Peyer's patch (tissue), 4 donors: ENCODE measurements around the gene SAYSD1. TPM values are rescaled to one million over a fixed set of nuclear protein-coding genes. Genes with fewer than 3 reads are reported as not detected.

Experiments used
- DNase-seq, 3 donors: peaks; one replicate each; pipeline ENCODE4 v3.0.0-alpha.2; 2017 to 2019
- H3K27ac ChIP-seq, 4 donors: fragments of 200-600 bp; sonication (generic); one replicate each; pipeline ENCODE4 v1.5.1; 2016 to 2019
- H3K27me3 ChIP-seq, 2 donors: fragments of 200-600 bp; sonication (generic); one replicate each; pipeline ENCODE4 v1.5.1; 2019
- H3K36me3 ChIP-seq, 3 donors: fragments of 200-600 bp; sonication (generic); one replicate each; pipeline ENCODE4 v1.5.1; 2016 to 2019
- H3K4me1 ChIP-seq, 4 donors: fragments of 200-600 bp; sonication (generic); one replicate each; pipeline ENCODE4 v1.5.1; 2016 to 2019
- H3K4me3 ChIP-seq, 4 donors: fragments of 200-600 bp; sonication (generic); 1 replicate in 3 of 4; 2 replicates in 1 of 4; pipeline ENCODE4 v1.5.1; 2016 to 2019; ENCODE audit warnings: mild to moderate bottlenecking in 1 of 4
- H3K9me3 ChIP-seq, 4 donors: fragments of 200-600 bp; sonication (generic); one replicate each; pipeline ENCODE4 v1.5.1; 2016 to 2019; ENCODE audit warnings: mild to moderate bottlenecking in 1 of 4
- CTCF ChIP-seq, 6 experiments: fragments of 450-650 bp in 4 of 6; fragments of 200-600 bp in 2 of 6; sonication (generic) in 1 of 6; IDR thresholded peaks; one replicate each; pipeline ENCODE4 v1.5.1; 2017 to 2019; ENCODE audit warnings: antibody characterized with exemption in 6 of 6, mild to moderate bottlenecking in 3 of 6, moderate library complexity in 1 of 6
- POLR2A ChIP-seq, 2 donors: fragments of 450-650 bp; IDR thresholded peaks; one replicate each; pipeline ENCODE4 v1.5.1; 2017; ENCODE audit warnings: antibody characterized with exemption in 2 of 2, mild to moderate bottlenecking in 2 of 2, moderate library complexity in 2 of 2
- total RNA-seq, 4 donors: library from RNA; depleted of rRNA; stranded (reverse); fragments of >200 nt; gene quantifications; one replicate each; pipeline ENCODE4 v1.1.0, GENCODE V29; 2016

Gene SAYSD1
- total RNA-seq, 4 donors from 2014 or later = 12.4 to 24.7 (median 19.1) TPM

GRCh38 chr6:39058471-39059147 lies 56.4 kb downstream of the SAYSD1 start:
- TF ChIP-seq POLR2A (IDR thresholded peaks at IDR 0.05) (no peak), CTCF (IDR thresholded peaks at IDR 0.05) (no peak)
- H3K9me3 ChIP-seq = no peaks in the 10 kb centered on the region
- no peaks in the 10 kb centered on the region for H3K27me3 ChIP-seq
- peaks cover 0 to 5% (median 0%) of the 10 kb centered on the region in 4 donors for H3K4me1 ChIP-seq
- H3K36me3 ChIP-seq = no peaks in the 10 kb centered on the region
- no peak overlapping the region for H3K27ac ChIP-seq
- DNase-seq = peak in 1 of 3 donors; percentile 8
- no peak overlapping the region for H3K4me3 ChIP-seq

GRCh38 chr6:39057251-39058155 lies 57.5 kb downstream of the SAYSD1 start:
- H3K36me3 ChIP-seq = no peaks in the 10 kb centered on the region
- TF ChIP-seq POLR2A (IDR thresholded peaks at IDR 0.05) = no peak
- no peak for TF ChIP-seq CTCF (IDR thresholded peaks at IDR 0.05)
- peaks cover 0 to 5% (median 0%) of the 10 kb centered on the region in 4 donors for H3K4me1 ChIP-seq
- no peaks in the 10 kb centered on the region for H3K9me3 ChIP-seq
- H3K27ac ChIP-seq = no peak overlapping the region
- no peaks in the 10 kb centered on the region for H3K27me3 ChIP-seq
- peak in 1 of 3 donors; percentile 22 for DNase-seq
- no peak overlapping the region for H3K4me3 ChIP-seq

GRCh38 chr6:39056681-39057080 lies 58.3 kb downstream of the SAYSD1 start:
- Histone ChIP-seq H3K4me3 (no peak overlapping the region), H3K9me3 (no peaks in the 10 kb centered on the region), H3K4me1 (peaks cover 0 to 5% (median 0%) of the 10 kb centered on the region in 4 donors), H3K27ac (no peak overlapping the region), H3K27me3 (no peaks in the 10 kb centered on the region), H3K36me3 (no peaks in the 10 kb centered on the region)
- peak in 1 of 3 donors; percentile 12 for DNase-seq
- TF ChIP-seq CTCF (IDR thresholded peaks at IDR 0.05) = no peak
- TF ChIP-seq POLR2A (IDR thresholded peaks at IDR 0.05) = no peak

- Histone ChIP-seq H3K4me1 (peaks cover 0 to 5% (median 0%) of the 10 kb centered on the region in 4 donors), H3K4me3 (no peak overlapping the region), H3K9me3 (no peaks in the 10 kb centered on the region), H3K27me3 (no peaks in the 10 kb centered on the region), H3K27ac (no peak overlapping the region), H3K36me3 (no peaks in the 10 kb centered on the region)
- DNase-seq = peak in 1 of 3 donors; percentile 15
- TF ChIP-seq CTCF (IDR thresholded peaks at IDR 0.05) (no peak), POLR2A (IDR thresholded peaks at IDR 0.05) (no peak)
Measured at GRCh38 chr6:39056191-39056590, 58.8 kb downstream of the SAYSD1 start.

GRCh38 chr6:39055661-39056060 lies 59.3 kb downstream of the SAYSD1 start:
- TF ChIP-seq CTCF (IDR thresholded peaks at IDR 0.05) = no peak
- TF ChIP-seq POLR2A (IDR thresholded peaks at IDR 0.05) = no peak
- DNase-seq = peak in 1 of 3 donors; percentile 21
- H3K4me3 ChIP-seq = no peak overlapping the region
- H3K9me3 ChIP-seq = no peaks in the 10 kb centered on the region
- H3K27me3 ChIP-seq = no peaks in the 10 kb centered on the region
- no peak overlapping the region for H3K27ac ChIP-seq
- peaks cover 0 to 5% (median 0%) of the 10 kb centered on the region in 4 donors for H3K4me1 ChIP-seq
- no peaks in the 10 kb centered on the region for H3K36me3 ChIP-seq
